Aorta (tissue), 5 donors: Measurements from ENCODE around the gene MYO1C. TPM values are rescaled to one million over a fixed set of nuclear protein-coding genes. Genes with fewer than 3 reads are reported as not detected.
"Not testable (repeated sequence)": the region's sequence is repeated elsewhere in the genome, so short reads cannot be mapped to it uniquely, and the experiment has no call there.

Experiments
- ATAC-seq: fragments of 200-7000 bp; cut with Tn5 transposase; one replicate; pipeline ENCODE4 v1.9.1; 2022; ENCODE audit warnings: moderate library complexity; ENCODE audit not compliant: low FRiP score
- DNase-seq, 2 donors: peaks; one replicate each; pipeline ENCODE4 v3.0.0-alpha.2; 2020
- H3K27ac ChIP-seq, 2 donors: one replicate each; pipeline ENCODE4 v1.5.1; 2013; ENCODE audit warnings: low read length in 2 of 2, mild to moderate bottlenecking in 2 of 2, moderate library complexity in 2 of 2, control low read depth in 1 of 2, inconsistent platforms in 1 of 2, low read depth in 1 of 2
- H3K27me3 ChIP-seq, 2 donors: one replicate each; pipeline ENCODE4 v1.6.1; 2013; ENCODE audit warnings: control low read depth in 1 of 2, low read length in 1 of 2, mild to moderate bottlenecking in 1 of 2, moderate library complexity in 1 of 2; ENCODE audit not compliant: insufficient read depth in 2 of 2, control insufficient read depth in 1 of 2
- H3K36me3 ChIP-seq, 2 donors: one replicate each; pipeline ENCODE4 v1.6.1; 2013; ENCODE audit warnings: control low read depth in 1 of 2, low read length in 1 of 2, mild to moderate bottlenecking in 1 of 2; ENCODE audit not compliant: insufficient read depth in 2 of 2, control insufficient read depth in 1 of 2
- H3K4me1 ChIP-seq, 2 donors: one replicate each; pipeline ENCODE4 v1.6.1; 2013; ENCODE audit warnings: low read length in 2 of 2, control low read depth in 1 of 2, mild to moderate bottlenecking in 1 of 2, moderate library complexity in 1 of 2; ENCODE audit not compliant: insufficient read depth in 2 of 2, control insufficient read depth in 1 of 2
- H3K4me3 ChIP-seq, 2 donors: one replicate each; pipeline ENCODE4 v1.5.1; 2013; ENCODE audit warnings: low read length in 2 of 2, control low read depth in 1 of 2, mild to moderate bottlenecking in 1 of 2
- H3K9me3 ChIP-seq: one replicate; pipeline ENCODE4 v1.6.1; 2013; ENCODE audit warnings: mild to moderate bottlenecking, low read length; ENCODE audit not compliant: control insufficient read depth
- WGBS, 2 donors: extraction: QIAGEN DNeasy Blood & Tissue Kit; methylation state at CpG; one replicate each; pipeline ENCODE4 v1.1.7; 2013; 5-methylcytosine and 5-hydroxymethylcytosine counted together
- intact Hi-C, 2 donors: fragments of 100-400 bp; cut with DNase I; formaldehyde crosslinking; loops; one replicate each; pipeline versions ENCODE4 v1.14.2 to v1.15.0; 2022
- polyA plus RNA-seq, 2 donors: library from polyadenylated mRNA; stranded (reverse); fragments of 200-250 nt; gene quantifications; one replicate each; pipeline ENCODE4 v1.2.3, GENCODE V29; 2013
- total RNA-seq, 2 donors: library from RNA; stranded (reverse); fragmentation: NEBNext Ultra II Directional; extraction: Animal tissue kit (Norgen Biotek cat#: 25700); gene quantifications; one replicate each; pipeline ENCODE4 v1.2.1, GENCODE V29; 2021
- donor health status: healthy with polysubstance abuse.
- donor health status: Bipolar disorder and iron deficiency.
- donor health status: DM: no; HTN: no; CAD: no.
- donor health status: DM: no; HTN: no; CAD: no.
- donor health status: DM: yes; HTN: yes; CAD: no.

The MYO1C gene
- total and polyA plus RNA-seq, 4 donors, result 62.6 to 354 (median 202) TPM

DNA sequence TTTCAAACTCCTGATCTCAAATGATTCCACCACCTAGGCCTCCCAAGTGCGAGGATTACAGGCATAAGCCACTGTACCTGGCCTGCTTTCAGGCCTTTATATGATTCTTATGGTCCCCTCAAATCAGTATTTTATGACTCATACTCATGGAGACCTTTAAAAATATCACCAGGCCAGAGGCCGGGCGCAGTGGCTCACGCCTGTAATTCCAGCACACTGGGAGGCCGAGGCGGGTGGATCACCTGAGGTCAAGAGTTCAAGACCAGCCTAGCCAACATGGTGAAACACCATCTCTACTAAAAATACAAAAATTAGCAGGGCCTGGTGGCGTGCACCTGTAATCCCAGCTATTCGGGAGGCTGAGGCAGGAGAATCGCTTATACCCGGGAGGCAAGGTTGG, 74.0 kb downstream of the MYO1C start:
- H3K27me3 ChIP-seq, H3K9me3 ChIP-seq, ATAC-seq, H3K36me3 ChIP-seq, intact Hi-C loops, DNase-seq, H3K4me3 ChIP-seq, H3K27ac ChIP-seq, H3K4me1 ChIP-seq: not testable (repeated sequence)
- 90 to 94% methylated on average over 10 of the region's 10 CpGs for WGBS, 2 donors

DNA sequence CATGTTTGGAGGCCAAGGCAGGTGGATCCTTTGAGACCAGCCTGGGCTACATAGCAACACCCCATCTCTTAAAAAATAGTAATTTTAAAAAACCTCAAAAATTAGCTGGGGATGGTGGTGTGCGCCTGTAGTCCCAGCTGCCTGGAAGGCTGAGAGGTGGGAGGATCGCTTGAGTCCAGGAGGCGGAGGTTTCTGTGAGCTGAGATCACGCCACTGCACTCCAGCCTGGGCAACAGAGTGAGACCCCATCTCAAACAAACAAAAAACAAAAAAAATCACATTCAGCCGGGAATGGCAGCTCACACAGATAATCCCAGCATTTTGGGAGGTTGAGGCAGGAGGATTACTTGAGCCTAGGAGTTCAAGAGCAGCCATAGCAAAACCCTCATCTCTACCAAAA, 76.1 kb downstream of the MYO1C start:
- H3K27ac ChIP-seq, result no peak overlapping the region
- H3K27me3 ChIP-seq, result no peaks in the 10 kb centered on the region
- H3K4me3 ChIP-seq, result no peak overlapping the region
- WGBS, 2 donors, result 94 to 97% methylated on average over 5 of the region's 5 CpGs
- no peaks in the 10 kb centered on the region for H3K9me3 ChIP-seq
- intact Hi-C loops, result no loop called here
- no peaks in the 10 kb centered on the region for H3K4me1 ChIP-seq
- DNase-seq (no peak), ATAC-seq (no peak)
- H3K36me3 ChIP-seq, result no peaks in the 10 kb centered on the region

DNA sequence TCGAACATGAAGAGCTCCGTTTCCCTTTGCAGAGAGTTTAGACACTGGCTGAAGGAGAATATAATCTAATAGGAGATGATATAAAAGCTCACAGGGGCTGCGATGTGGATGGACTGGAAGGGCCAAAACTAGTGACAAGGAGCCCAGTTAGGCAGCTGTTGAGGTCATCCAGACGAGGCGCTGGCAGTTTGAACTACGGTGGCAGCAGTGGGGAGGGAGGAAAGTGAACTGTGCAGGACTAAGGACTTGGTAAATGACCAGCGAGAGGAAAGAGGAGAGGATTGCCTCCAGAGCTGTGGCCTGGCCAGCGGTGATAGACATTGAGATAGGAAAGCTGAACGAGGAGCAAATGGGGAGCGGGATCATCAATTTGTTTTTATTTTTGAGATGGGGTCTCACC, 77.9 kb downstream of the MYO1C start:
- DNase-seq (no peak), ATAC-seq (no peak)
- Histone ChIP-seq H3K9me3 (no peaks in the 10 kb centered on the region), H3K27me3 (no peaks in the 10 kb centered on the region), H3K27ac (no peak overlapping the region), H3K4me1 (no peaks in the 10 kb centered on the region), H3K4me3 (no peak overlapping the region), H3K36me3 (no peaks in the 10 kb centered on the region)
- intact Hi-C loops, result no loop called here
- 60 to 76% methylated on average over 10 of the region's 10 CpGs for WGBS, 2 donors

Other genes starting within 250 kb of the MYO1C start
- gene BHLHA9, start 222.2 kb downstream of the MYO1C start, total RNA-seq, result not detected
- not detected for gene BHLHA9, start 222.2 kb downstream of the MYO1C start, polyA plus RNA-seq
- gene TRARG1, start 213.0 kb downstream of the MYO1C start, total RNA-seq, result 1 to 10 TPM; 1.9 to 2.0 TPM
- 1 to 10 TPM in 1 of 2 donors, under 1 TPM in 1; 0.97 to 1.5 TPM for gene TRARG1, start 213.0 kb downstream of the MYO1C start, polyA plus RNA-seq
- 100 to 1,000 TPM; 277 to 285 TPM for gene YWHAE, start 92.5 kb downstream of the MYO1C start, total RNA-seq
- 100 to 1,000 TPM; 174 to 220 TPM for gene YWHAE, start 92.5 kb downstream of the MYO1C start, polyA plus RNA-seq
- 10 to 100 TPM; 55.3 to 63.8 TPM for gene CRK, start 36.5 kb downstream of the MYO1C start, total RNA-seq
- 10 to 100 TPM; 33.5 to 40.9 TPM for gene CRK, start 36.5 kb downstream of the MYO1C start, polyA plus RNA-seq
- 10 to 100 TPM; 35.7 to 40.7 TPM for gene INPP5K, start 23.9 kb upstream of the MYO1C start, total RNA-seq
- gene INPP5K, start 23.9 kb upstream of the MYO1C start, polyA plus RNA-seq, result 10 to 100 TPM; 13.5 to 51.3 TPM
- gene PITPNA, start 70.1 kb upstream of the MYO1C start, total RNA-seq, result 10 to 100 TPM; 56.5 to 59.8 TPM
- 10 to 100 TPM; 27.2 to 32.2 TPM for gene PITPNA, start 70.1 kb upstream of the MYO1C start, polyA plus RNA-seq
- gene SLC43A2, start 136.1 kb upstream of the MYO1C start, total RNA-seq, result 10 to 100 TPM; 11.1 to 25.0 TPM
- gene SLC43A2, start 136.1 kb upstream of the MYO1C start, polyA plus RNA-seq, result 1 to 10 TPM; 2.1 to 8.1 TPM
- gene SCARF1, start 153.0 kb upstream of the MYO1C start, total RNA-seq, result 10 to 100 TPM; 13.8 to 31.6 TPM
- 1 to 10 TPM in 1 of 2 donors, under 1 TPM in 1; 0.63 to 5.4 TPM for gene SCARF1, start 153.0 kb upstream of the MYO1C start, polyA plus RNA-seq
- 10 to 100 TPM in 1 of 2 donors, 1 to 10 TPM in 1; 7.0 to 12.0 TPM for gene RILP, start 157.2 kb upstream of the MYO1C start, total RNA-seq
- gene RILP, start 157.2 kb upstream of the MYO1C start, polyA plus RNA-seq, result 10 to 100 TPM; 16.4 to 19.4 TPM
- 100 to 1,000 TPM; 183 to 235 TPM for gene PRPF8, start 192.2 kb upstream of the MYO1C start, total RNA-seq
- 10 to 100 TPM; 14.7 to 88.9 TPM for gene PRPF8, start 192.2 kb upstream of the MYO1C start, polyA plus RNA-seq
- 1 to 10 TPM; 9.5 to 10.0 TPM for gene TLCD2, start 217.7 kb upstream of the MYO1C start, total RNA-seq
- gene TLCD2, start 217.7 kb upstream of the MYO1C start, polyA plus RNA-seq, result 1 to 10 TPM; 2.7 to 3.5 TPM
- gene WDR81, start 232.0 kb upstream of the MYO1C start, total RNA-seq, result 10 to 100 TPM; 16.1 to 27.3 TPM
- 10 to 100 TPM in 1 of 2 donors, 1 to 10 TPM in 1; 3.0 to 13.1 TPM for gene WDR81, start 232.0 kb upstream of the MYO1C start, polyA plus RNA-seq